Gastrocnemius medialis (tissue), 4 donors: ENCODE results near the gene SPRING1. TPM values are rescaled to one million over a fixed set of nuclear protein-coding genes. Genes with fewer than 3 reads are reported as not detected.
"Not testable (repeated sequence)": the region's sequence is repeated elsewhere in the genome, so short reads cannot be mapped to it uniquely, and the experiment has no call there.

ENCODE experiments used
- ATAC-seq, 2 donors: fragments of 150-250 bp; one replicate each; pipeline ENCODE4 v1.9.1; 2016
- DNase-seq, 2 donors: peaks; one replicate each; pipeline ENCODE4 v3.0.0-alpha.2; 2019
- H3K27ac ChIP-seq, 4 donors: fragments of 200-600 bp; sonication (generic); 1 replicate in 1 of 4; 2 replicates in 3 of 4; pipeline ENCODE4 v1.5.1; 2016 to 2018; ENCODE audit warnings: mild to moderate bottlenecking in 2 of 4, moderate library complexity in 1 of 4
- H3K27me3 ChIP-seq, 3 donors: fragments of 200-600 bp; sonication (generic) in 2 of 3; 1 replicate in 1 of 3; 2 replicates in 2 of 3; pipeline versions ENCODE4 v1.5.1 to v1.6.0; 2016 to 2019; ENCODE audit warnings: mild to moderate bottlenecking in 1 of 3, moderate library complexity in 1 of 3
- H3K36me3 ChIP-seq, 2 donors: fragments of 200-600 bp; sonication (generic) in 1 of 2; one replicate each; pipeline ENCODE4 v1.5.1; 2017 to 2018
- H3K4me1 ChIP-seq, 2 donors: fragments of 200-600 bp; sonication (generic) in 1 of 2; one replicate each; pipeline ENCODE4 v1.5.1; 2016 to 2017; ENCODE audit warnings: mild to moderate bottlenecking in 2 of 2
- H3K4me3 ChIP-seq, 4 donors: fragments of 200-600 bp; sonication (generic) in 3 of 4; 1 replicate in 1 of 4; 2 replicates in 3 of 4; pipeline ENCODE4 v1.5.1; 2016 to 2019; ENCODE audit warnings: mild to moderate bottlenecking in 2 of 4
- H3K9me3 ChIP-seq, 3 donors: fragments of 200-600 bp; sonication (generic) in 2 of 3; 1 replicate in 1 of 3; 2 replicates in 2 of 3; pipeline ENCODE4 v1.5.1; 2016 to 2019
- CTCF ChIP-seq, 5 experiments: fragments of 450-650 bp in 3 of 5; fragments of 200-600 bp in 2 of 5; sonication (generic) in 2 of 5; IDR thresholded peaks in 4 of 5; conservative IDR thresholded peaks in 1 of 5; 1 replicate in 4 of 5; 2 replicates in 1 of 5; pipeline ENCODE4 v1.5.1; 2016 to 2019; ENCODE audit warnings: antibody characterized with exemption in 5 of 5, mild to moderate bottlenecking in 3 of 5, moderate library complexity in 3 of 5
- POLR2A ChIP-seq, 2 donors: fragments of 450-650 bp; IDR thresholded peaks; one replicate each; pipeline ENCODE4 v1.6.1; 2017; ENCODE audit warnings: antibody characterized with exemption in 2 of 2, mild to moderate bottlenecking in 2 of 2, moderate library complexity in 2 of 2
- in situ Hi-C, 4 donors: fragments of 200-750 bp; cut with MboI; loops; one replicate each; pipeline versions ENCODE4 v1.15.0 to v1.8.0; 2017; ENCODE audit warnings: low sequenced_read_pairs in 4 of 4
- intact Hi-C: fragments of 100-400 bp; cut with DNase I; formaldehyde crosslinking; loops from one replicate; pipeline ENCODE4 v1.15.1; 2023; ENCODE audit warnings: low total_unique reads
- total RNA-seq, 4 donors: library from RNA; depleted of rRNA; stranded (reverse); fragments of >200 nt; gene quantifications; one replicate each; pipeline versions ENCODE4 v1.1.0 to v1.2.3, GENCODE V29; 2016

SPRING1 gene
- total RNA-seq, 4 donors from 2014 or later = 3.5 to 11.0 (median 8.2) TPM

GRCh38 chr12:116745554-116745953, 7.7 kb upstream of the SPRING1 start:
- Histone ChIP-seq H3K27ac (no peak overlapping the region), H3K27me3 (no peaks in the 10 kb centered on the region), H3K9me3 (no peaks in the 10 kb centered on the region), H3K4me3 (no peak overlapping the region), H3K4me1 (no peaks in the 10 kb centered on the region), H3K36me3 (no peaks in the 10 kb centered on the region)
- DNase-seq (no peak), ATAC-seq (no peak)
- in situ Hi-C loops = no loop called here
- TF ChIP-seq POLR2A (IDR thresholded peaks at IDR 0.05) (no peak), CTCF (IDR thresholded peaks at IDR 0.05 in 4 of 5, conservative IDR thresholded peaks at IDR 0.05 in 1 of 5) (no peak)
- intact Hi-C loops = no loop called here

GRCh38 chr12:116744766-116745165, 6.9 kb upstream of the SPRING1 start:
- in situ Hi-C loops (no loop called here), intact Hi-C loops (no loop called here)
- Histone ChIP-seq H3K4me3 (no peak overlapping the region), H3K27me3 (no peaks in the 10 kb centered on the region), H3K9me3 (no peaks in the 10 kb centered on the region), H3K36me3 (no peaks in the 10 kb centered on the region), H3K27ac (no peak overlapping the region), H3K4me1 (no peaks in the 10 kb centered on the region)
- ATAC-seq (no peak), DNase-seq (no peak)
- no peak for TF ChIP-seq POLR2A (IDR thresholded peaks at IDR 0.05)
- no peak for TF ChIP-seq CTCF (IDR thresholded peaks at IDR 0.05 in 4 of 5, conservative IDR thresholded peaks at IDR 0.05 in 1 of 5)

GRCh38 chr12:116742787-116743186, 4.9 kb upstream of the SPRING1 start:
- ATAC-seq, in situ Hi-C loops, intact Hi-C loops: not testable (repeated sequence)

GRCh38 chr12:116739381-116739887, 1.6 kb upstream of the SPRING1 start:
- Histone ChIP-seq H3K27me3 (no peaks in the 10 kb centered on the region), H3K36me3 (peaks cover 0 to 7% of the 10 kb centered on the region in 2 donors), H3K4me3 (no peak overlapping the region), H3K27ac (no peak overlapping the region), H3K9me3 (no peaks in the 10 kb centered on the region), H3K4me1 (peaks cover 11 to 18% of the 10 kb centered on the region in 2 donors)
- in situ Hi-C loops = no loop called here
- intact Hi-C loops = loop anchor here (10.0 kb wide), 1 partner anchor 1635 kb away; the partner anchor contains the start of genes SUDS3 and TAOK3
- ATAC-seq = no peak
- TF ChIP-seq CTCF (IDR thresholded peaks at IDR 0.05 in 4 of 5, conservative IDR thresholded peaks at IDR 0.05 in 1 of 5) (no peak), POLR2A (IDR thresholded peaks at IDR 0.05) (no peak)
- no peak for DNase-seq

More at GRCh38 chr12:116742787-116743186, 4.9 kb upstream of the SPRING1 start:
- not testable (repeated sequence) for H3K4me3 ChIP-seq, DNase-seq, H3K27me3 ChIP-seq, H3K27ac ChIP-seq, H3K36me3 ChIP-seq, H3K9me3 ChIP-seq, H3K4me1 ChIP-seq

- H3K4me3 ChIP-seq = peak overlapping the region; percentile 60 to 92 (median 80)
- DNase-seq (no peak), ATAC-seq (no peak)
- H3K36me3 ChIP-seq = peaks cover 0 to 23% of the 10 kb centered on the region in 2 donors
- in situ Hi-C loops = no loop called here
- TF ChIP-seq POLR2A (IDR thresholded peaks at IDR 0.05) = no peak
- no peak for TF ChIP-seq CTCF (IDR thresholded peaks at IDR 0.05 in 4 of 5, conservative IDR thresholded peaks at IDR 0.05 in 1 of 5)
- H3K27me3 ChIP-seq = no peaks in the 10 kb centered on the region
- H3K27ac ChIP-seq = peak overlapping the region; percentile 56 to 84 (median 76)
- H3K9me3 ChIP-seq = no peaks in the 10 kb centered on the region
- intact Hi-C loops = loop anchor here (10.0 kb wide), 1 partner anchor 1638 kb away; the partner anchor contains the start of genes SUDS3 and TAOK3
- peaks cover 11 to 18% of the 10 kb centered on the region in 2 donors for H3K4me1 ChIP-seq
These were observed 701 bp downstream of the SPRING1 start for GRCh38 chr12:116736962-116737773.
